Nephron (organoid): Measurements from ENCODE around the gene PDCD10.

Experiments
- H3K27ac Mint-ChIP-seq, 3 experiments: 2 replicates each; pipeline ENCODE4 v1.8.0; 2020; ENCODE audit warnings: mixed read lengths in 3 of 3, mild to moderate bottlenecking in 2 of 3, moderate library complexity in 1 of 3
- H3K27me3 Mint-ChIP-seq: 2 replicates; pipeline ENCODE4 v1.8.0; 2021; ENCODE audit warnings: low read depth, mild to moderate bottlenecking, moderate library complexity, mixed read lengths
- H3K36me3 Mint-ChIP-seq: 2 replicates; pipeline ENCODE4 v1.8.0; 2020; ENCODE audit warnings: low read depth, mixed read lengths
- H3K4me1 Mint-ChIP-seq: 2 replicates; pipeline ENCODE4 v1.8.0; 2020; ENCODE audit warnings: mixed read lengths
- H3K4me3 Mint-ChIP-seq, 3 experiments: 2 replicates each; pipeline ENCODE4 v1.8.0; 2020; ENCODE audit warnings: mild to moderate bottlenecking in 3 of 3, mixed read lengths in 3 of 3, moderate library complexity in 2 of 3
- H3K9me3 Mint-ChIP-seq: 2 replicates; pipeline ENCODE4 v1.8.0; 2020; ENCODE audit warnings: mixed read lengths
- CTCF ChIP-seq, 3 experiments: fragments of 200-600 bp; sonication (generic); IDR thresholded peaks; one replicate each; pipeline ENCODE4 v1.5.0; 2021; ENCODE audit warnings: antibody characterized with exemption in 3 of 3; ENCODE audit not compliant: unreplicated experiment in 3 of 3

PDCD10 gene

GRCh38 chr3:167700046-167700445, 34.6 kb downstream of the PDCD10 start:
- H3K4me1 Mint-ChIP-seq = no peaks in the 10 kb centered on the region
- no peaks in the 10 kb centered on the region for H3K9me3 Mint-ChIP-seq
- no peak overlapping the region for H3K4me3 Mint-ChIP-seq
- TF ChIP-seq CTCF (IDR thresholded peaks at IDR 0.05; ENCODE audit: unreplicated experiment in 3 of 3) = no peak
- H3K36me3 Mint-ChIP-seq = peaks cover 41% of the 10 kb centered on the region
- H3K27ac Mint-ChIP-seq = no peak overlapping the region
- H3K27me3 Mint-ChIP-seq = no peaks in the 10 kb centered on the region

- Mint-ChIP-seq H3K9me3 (no peaks in the 10 kb centered on the region), H3K4me3 (no peak overlapping the region)
- no peak for TF ChIP-seq CTCF (IDR thresholded peaks at IDR 0.05; ENCODE audit: unreplicated experiment in 3 of 3)
These were observed 40.6 kb downstream of the PDCD10 start for GRCh38 chr3:167694121-167694520.

GRCh38 chr3:167691366-167691765, 43.3 kb downstream of the PDCD10 start:
- Mint-ChIP-seq H3K9me3 (no peaks in the 10 kb centered on the region), H3K4me1 (no peaks in the 10 kb centered on the region), H3K4me3 (no peak overlapping the region), H3K27me3 (no peaks in the 10 kb centered on the region), H3K36me3 (peaks cover 22% of the 10 kb centered on the region), H3K27ac (no peak overlapping the region)
- TF ChIP-seq CTCF (IDR thresholded peaks at IDR 0.05; ENCODE audit: unreplicated experiment in 3 of 3) = no peak

More at GRCh38 chr3:167694121-167694520, 40.6 kb downstream of the PDCD10 start:
- peaks cover 27% of the 10 kb centered on the region for H3K36me3 Mint-ChIP-seq
- H3K27ac Mint-ChIP-seq = no peak overlapping the region
- no peaks in the 10 kb centered on the region for H3K27me3 Mint-ChIP-seq
- H3K4me1 Mint-ChIP-seq = no peaks in the 10 kb centered on the region

- H3K36me3 Mint-ChIP-seq = peaks cover 20% of the 10 kb centered on the region
- TF ChIP-seq CTCF (IDR thresholded peaks at IDR 0.05; ENCODE audit: unreplicated experiment in 3 of 3) = peak; percentile 63 to 82 (median 71)
- no peak overlapping the region for H3K4me3 Mint-ChIP-seq
- no peak overlapping the region for H3K27ac Mint-ChIP-seq
- H3K9me3 Mint-ChIP-seq = no peaks in the 10 kb centered on the region
- no peaks in the 10 kb centered on the region for H3K4me1 Mint-ChIP-seq
- H3K27me3 Mint-ChIP-seq = no peaks in the 10 kb centered on the region
These were observed 50.2 kb downstream of the PDCD10 start for GRCh38 chr3:167684388-167684993.

- Mint-ChIP-seq H3K27me3 (no peaks in the 10 kb centered on the region), H3K27ac (no peak overlapping the region), H3K4me1 (no peaks in the 10 kb centered on the region), H3K9me3 (peaks cover 23% of the 10 kb centered on the region), H3K36me3 (peaks cover 65% of the 10 kb centered on the region), H3K4me3 (no peak overlapping the region)
- TF ChIP-seq CTCF (IDR thresholded peaks at IDR 0.05; ENCODE audit: unreplicated experiment in 3 of 3) = no peak
These were observed 55.2 kb downstream of the PDCD10 start for GRCh38 chr3:167679526-167679925.

GRCh38 chr3:167675848-167676247, 58.8 kb downstream of the PDCD10 start:
- Mint-ChIP-seq H3K36me3 (peaks cover 70% of the 10 kb centered on the region), H3K9me3 (peaks cover 30% of the 10 kb centered on the region), H3K27me3 (no peaks in the 10 kb centered on the region), H3K27ac (no peak overlapping the region), H3K4me3 (no peak overlapping the region), H3K4me1 (no peaks in the 10 kb centered on the region)
- no peak for TF ChIP-seq CTCF (IDR thresholded peaks at IDR 0.05; ENCODE audit: unreplicated experiment in 3 of 3)
